Testis (tissue), 3 donors: ENCODE data around the gene CLEC2B. TPM values are rescaled to one million over a fixed set of nuclear protein-coding genes. Genes with fewer than 3 reads are reported as not detected.

ENCODE experiments used
- DNase-seq: peaks from one replicate; pipeline ENCODE4 v3.0.0-alpha.2; 2019
- H3K27ac ChIP-seq, 2 donors: fragments of 200-600 bp; sonication (generic); one replicate each; pipeline ENCODE4 v1.5.1; 2019
- H3K27me3 ChIP-seq: fragments of 200-600 bp; sonication (generic); one replicate; pipeline ENCODE4 v1.5.1; 2019
- H3K36me3 ChIP-seq: fragments of 200-600 bp; sonication (generic); one replicate; pipeline ENCODE4 v1.5.1; 2017; ENCODE audit warnings: low read depth; ENCODE audit errors: missing control alignments
- H3K4me1 ChIP-seq: fragments of 200-600 bp; sonication (generic); one replicate; pipeline ENCODE4 v1.5.1; 2019
- H3K4me3 ChIP-seq, 2 donors: fragments of 200-600 bp; sonication (generic); one replicate each; pipeline ENCODE4 v1.5.1; 2017 to 2019
- H3K9me3 ChIP-seq: fragments of 200-600 bp; sonication (generic); one replicate; pipeline ENCODE4 v1.5.1; 2017
- POLR2A ChIP-seq: fragments of 450-650 bp; IDR thresholded peaks from one replicate; pipeline ENCODE4 v1.6.1; 2017; ENCODE audit warnings: antibody characterized with exemption, mild to moderate bottlenecking, moderate library complexity
- WGBS, 2 donors: methylation state at CpG; one replicate each; pipeline ENCODE4 v1.1.5; 2018; 5-methylcytosine and 5-hydroxymethylcytosine counted together
- intact Hi-C: fragments of 100-400 bp; cut with DNase I; formaldehyde crosslinking; loops from one replicate; pipeline ENCODE4 v1.15.1; 2023; ENCODE audit warnings: low total_unique reads
- polyA plus RNA-seq: library from polyadenylated mRNA; stranded (reverse); fragments of 350-450 nt; fragmentation: Illumina TruSeq; extraction: RNeasy Lipid Tissue Mini Kit (QIAGEN cat#74804); gene quantifications from one replicate; pipeline ENCODE4 v1.2.3, GENCODE V29; 2014; ENCODE audit warnings: low read depth, low replicate concordance; ENCODE audit not compliant: insufficient read depth
- total RNA-seq, 2 donors: library from RNA; depleted of rRNA; stranded (reverse); fragments of >200 nt; gene quantifications; one replicate each; pipeline ENCODE4 v1.2.3, GENCODE V29; 2016
- TF ChIP-seq, protein P1 (sequence below), 3 experiments: fragments of 450-650 bp in 2 of 3; fragments of 200-600 bp in 1 of 3; sonication (generic) in 1 of 3; IDR thresholded peaks; one replicate each; pipeline ENCODE4 v1.5.1; 2016 to 2019; ENCODE audit warnings: antibody characterized with exemption in 3 of 3, mild to moderate bottlenecking in 2 of 3, moderate library complexity in 1 of 3

The CLEC2B gene
- total and polyA plus RNA-seq, 3 donors from 2014 or later, result 1.2 to 5.1 (median 3.3) TPM

DNA sequence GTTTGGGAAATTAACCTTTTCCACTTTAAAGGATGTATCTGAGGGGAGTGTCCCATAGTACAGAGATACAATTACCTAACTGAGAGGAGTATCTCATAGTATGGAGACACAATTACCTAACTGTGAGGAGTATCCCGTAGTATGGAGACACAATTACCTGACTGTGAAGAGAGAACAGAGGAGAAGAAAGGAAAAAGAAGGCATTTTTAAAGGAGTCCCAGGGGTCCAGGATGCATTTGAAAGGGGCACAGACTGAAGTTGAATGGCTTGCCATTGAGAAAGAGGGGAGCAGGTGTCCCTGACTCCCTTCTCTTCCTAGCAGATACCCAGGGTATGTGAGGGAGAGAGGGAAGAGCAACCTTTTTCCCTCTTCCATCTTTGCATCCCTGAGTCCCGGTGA lies 30.1 kb upstream of the CLEC2B start:
- DNase-seq, result no peak
- WGBS, 2 donors, result 76 to 78% methylated on average over 2 of the region's 2 CpGs
- intact Hi-C loops, result no loop called here
- Histone ChIP-seq H3K4me1 (no peaks in the 10 kb centered on the region), H3K27me3 (no peaks in the 10 kb centered on the region), H3K36me3 (no peaks in the 10 kb centered on the region), H3K4me3 (no peak overlapping the region), H3K27ac (no peak overlapping the region), H3K9me3 (no peaks in the 10 kb centered on the region)
- TF ChIP-seq, protein P1, sequence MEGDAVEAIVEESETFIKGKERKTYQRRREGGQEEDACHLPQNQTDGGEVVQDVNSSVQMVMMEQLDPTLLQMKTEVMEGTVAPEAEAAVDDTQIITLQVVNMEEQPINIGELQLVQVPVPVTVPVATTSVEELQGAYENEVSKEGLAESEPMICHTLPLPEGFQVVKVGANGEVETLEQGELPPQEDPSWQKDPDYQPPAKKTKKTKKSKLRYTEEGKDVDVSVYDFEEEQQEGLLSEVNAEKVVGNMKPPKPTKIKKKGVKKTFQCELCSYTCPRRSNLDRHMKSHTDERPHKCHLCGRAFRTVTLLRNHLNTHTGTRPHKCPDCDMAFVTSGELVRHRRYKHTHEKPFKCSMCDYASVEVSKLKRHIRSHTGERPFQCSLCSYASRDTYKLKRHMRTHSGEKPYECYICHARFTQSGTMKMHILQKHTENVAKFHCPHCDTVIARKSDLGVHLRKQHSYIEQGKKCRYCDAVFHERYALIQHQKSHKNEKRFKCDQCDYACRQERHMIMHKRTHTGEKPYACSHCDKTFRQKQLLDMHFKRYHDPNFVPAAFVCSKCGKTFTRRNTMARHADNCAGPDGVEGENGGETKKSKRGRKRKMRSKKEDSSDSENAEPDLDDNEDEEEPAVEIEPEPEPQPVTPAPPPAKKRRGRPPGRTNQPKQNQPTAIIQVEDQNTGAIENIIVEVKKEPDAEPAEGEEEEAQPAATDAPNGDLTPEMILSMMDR (IDR thresholded peaks at IDR 0.05), result no peak
- TF ChIP-seq POLR2A, result no peak

DNA sequence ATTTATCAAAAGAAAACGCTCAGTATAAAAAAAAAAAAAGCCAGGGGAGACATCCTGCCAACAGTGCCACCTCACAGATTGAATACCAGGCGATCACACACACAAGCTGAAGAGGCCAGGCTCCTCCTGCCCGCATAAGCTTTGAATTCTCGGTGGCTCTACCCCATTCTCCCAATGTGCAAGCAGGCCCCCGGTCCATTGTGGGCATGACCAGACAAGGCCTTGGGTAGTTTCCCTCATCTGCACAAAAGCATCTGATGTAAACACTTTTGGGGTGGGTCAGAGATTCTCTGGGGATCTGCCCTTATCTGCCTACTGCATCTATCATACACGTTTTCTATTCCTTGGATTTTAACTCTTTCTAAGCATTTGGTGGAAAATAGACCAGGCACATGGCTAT lies 28.4 kb upstream of the CLEC2B start:
- intact Hi-C loops, result no loop called here
- 81 to 83% methylated on average over 6 of the region's 6 CpGs for WGBS, 2 donors
- H3K27ac ChIP-seq, result no peak overlapping the region
- H3K27me3 ChIP-seq, result no peaks in the 10 kb centered on the region
- H3K4me1 ChIP-seq, result no peaks in the 10 kb centered on the region
- no peak for DNase-seq
- H3K4me3 ChIP-seq, result no peak overlapping the region
- no peaks in the 10 kb centered on the region for H3K36me3 ChIP-seq
- TF ChIP-seq, protein P1 (IDR thresholded peaks at IDR 0.05), result no peak
- no peak for TF ChIP-seq POLR2A
- H3K9me3 ChIP-seq, result no peaks in the 10 kb centered on the region

DNA sequence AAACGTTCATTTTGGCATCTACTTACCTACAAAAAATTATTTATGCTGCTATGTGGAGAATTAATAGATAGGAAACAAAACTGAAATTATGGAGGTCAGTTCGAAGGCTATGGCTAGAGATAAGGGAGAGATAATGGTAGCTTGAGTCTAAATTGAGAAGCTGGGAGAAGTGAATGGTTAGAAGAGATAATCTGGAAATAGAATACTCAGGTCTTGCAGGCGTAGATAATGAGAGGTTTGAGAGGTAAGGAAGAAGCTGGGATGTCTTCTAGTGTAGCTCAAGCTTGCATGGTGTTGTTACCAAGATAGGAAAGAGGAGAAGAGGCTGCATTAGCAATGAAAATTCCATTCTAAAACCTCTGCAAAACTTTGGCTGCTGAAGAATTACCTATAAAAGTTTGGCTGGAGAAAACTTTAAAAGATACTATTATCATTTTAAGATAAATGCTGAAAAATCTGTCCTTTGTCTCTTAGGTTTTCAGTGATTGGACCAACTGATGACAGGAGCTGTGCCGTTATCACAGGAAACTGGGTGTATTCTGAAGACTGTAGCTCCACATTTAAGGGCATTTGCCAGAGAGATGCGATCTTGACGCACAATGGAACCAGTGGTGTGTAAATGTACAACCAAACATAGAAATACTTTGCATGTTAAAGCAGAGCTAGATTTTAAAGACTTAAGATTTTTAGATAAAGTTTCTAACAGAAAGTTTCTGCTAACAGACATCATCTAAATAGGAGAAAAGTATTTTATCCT lies 26.2 kb upstream of the CLEC2B start:
- TF ChIP-seq, protein P1 (IDR thresholded peaks at IDR 0.05), result no peak
- TF ChIP-seq POLR2A, result no peak
- Histone ChIP-seq H3K4me1 (no peaks in the 10 kb centered on the region), H3K9me3 (no peaks in the 10 kb centered on the region), H3K4me3 (no peak overlapping the region), H3K27ac (no peak overlapping the region), H3K36me3 (no peaks in the 10 kb centered on the region), H3K27me3 (no peaks in the 10 kb centered on the region)
- DNase-seq, result no peak
- intact Hi-C loops, result no loop called here
- WGBS, 2 donors, result 73% methylated on average over 6 of the region's 6 CpGs

DNA sequence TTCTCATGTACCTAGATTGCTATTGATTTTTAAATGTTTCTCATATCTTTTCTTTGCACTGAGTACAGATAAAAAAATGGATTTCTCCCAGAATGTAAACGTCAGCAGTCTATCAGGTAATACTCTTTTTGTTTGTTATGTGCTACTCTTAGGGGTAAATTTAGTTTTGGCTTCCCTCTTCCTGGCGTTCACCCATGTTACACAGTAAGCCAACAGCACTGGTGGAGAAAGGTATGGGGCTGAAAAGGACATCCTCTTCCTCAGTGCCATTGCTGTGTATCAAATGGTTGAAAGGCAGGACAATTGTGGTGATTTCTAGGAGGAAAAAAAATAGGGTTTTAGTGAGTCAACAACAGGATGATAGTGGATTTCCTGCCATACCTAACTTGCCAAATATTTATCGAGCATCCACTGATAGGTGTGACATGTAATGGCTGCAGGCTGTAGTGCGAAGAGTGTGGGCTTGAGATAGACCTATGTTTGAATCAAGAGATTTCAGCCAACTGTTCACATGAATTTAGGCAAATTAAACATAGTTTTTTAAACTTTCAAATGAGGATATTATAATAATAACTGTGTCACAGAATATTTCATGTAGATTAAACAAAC lies 19.6 kb upstream of the CLEC2B start:
- TF ChIP-seq, protein P1 (IDR thresholded peaks at IDR 0.05), result no peak
- no peak for TF ChIP-seq POLR2A
- H3K27ac ChIP-seq, result no peak overlapping the region
- intact Hi-C loops, result no loop called here
- DNase-seq, result no peak
- H3K4me3 ChIP-seq, result no peak overlapping the region
- H3K27me3 ChIP-seq, result no peaks in the 10 kb centered on the region
- 61 to 65% methylated on average over 4 of the region's 4 CpGs for WGBS, 2 donors
- H3K4me1 ChIP-seq, result no peaks in the 10 kb centered on the region
- no peaks in the 10 kb centered on the region for H3K9me3 ChIP-seq
- H3K36me3 ChIP-seq, result no peaks in the 10 kb centered on the region

DNA sequence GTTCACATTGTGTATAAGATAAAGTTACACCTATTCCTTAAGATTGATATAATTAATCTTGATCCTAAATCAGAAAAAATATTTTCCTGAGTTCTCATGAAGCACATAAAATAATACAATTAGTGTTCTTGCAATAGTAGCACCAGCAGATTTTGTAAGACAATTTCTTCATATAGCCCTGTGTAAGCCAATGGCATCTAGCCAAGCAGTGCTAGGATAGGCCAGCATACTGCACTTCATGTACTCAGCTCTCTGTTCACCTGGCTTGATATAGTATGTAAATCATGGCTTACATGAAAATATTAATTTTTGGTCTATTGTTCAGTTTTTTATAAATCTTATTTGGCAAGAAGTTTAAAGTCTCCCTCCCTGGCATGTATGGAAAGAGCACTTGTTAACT lies 14.0 kb upstream of the CLEC2B start:
- intact Hi-C loops, result no loop called here
- DNase-seq, result no peak

More for the DNA sequence above, 14.0 kb upstream of the CLEC2B start:
- Histone ChIP-seq H3K27me3 (no peaks in the 10 kb centered on the region), H3K4me1 (no peaks in the 10 kb centered on the region), H3K27ac (no peak overlapping the region), H3K36me3 (no peaks in the 10 kb centered on the region), H3K9me3 (no peaks in the 10 kb centered on the region), H3K4me3 (no peak overlapping the region)
- no peak for TF ChIP-seq POLR2A
- TF ChIP-seq, protein P1 (IDR thresholded peaks at IDR 0.05), result no peak
